Measurements from ENCODE around the gene PACC1. TPM values are rescaled to one million over a fixed set of nuclear protein-coding genes. Genes with fewer than 3 reads are reported as not detected.

Gene PACC1
- total and polyA plus RNA-seq, 10 donors: 6.5 to 12.8 (median 8.5) TPM

GRCh38 chr1:212388985-212389716 lies 25.5 kb downstream of the PACC1 start:
- peaks cover 0 to 27% (median 24%) of the 10 kb centered on the region in 8 donors for H3K9me3 ChIP-seq
- WGBS, 5 donors: 93 to 100% (median 95%) methylated on average over 1 of the region's 1 CpG
- no peak overlapping the region for H3K4me3 ChIP-seq
- DNase-seq: no peak
- no peak overlapping the region for H3K27ac ChIP-seq
- no peaks in the 10 kb centered on the region for H3K4me1 ChIP-seq
- intact Hi-C loops (cut with DNase I; ENCODE audit: low total_unique reads): no loop called here
- H3K36me3 ChIP-seq: peaks cover 0 to 62% (median 30%) of the 10 kb centered on the region in 6 donors
- TF ChIP-seq CTCF (IDR thresholded peaks at IDR 0.05 in 8 of 11, conservative IDR thresholded peaks at IDR 0.05 in 3 of 11) (no peak), POLR2AphosphoS5 (IDR thresholded peaks at IDR 0.05) (no peak), POLR2A (IDR thresholded peaks at IDR 0.05) (no peak)
- no peaks in the 10 kb centered on the region for H3K27me3 ChIP-seq (replicated peaks in 1 of 7)

GRCh38 chr1:212386029-212386428 lies 28.7 kb downstream of the PACC1 start:
- no peak overlapping the region for H3K4me3 ChIP-seq
- no peak for DNase-seq
- peaks cover 0 to 85% (median 42%) of the 10 kb centered on the region in 6 donors for H3K36me3 ChIP-seq
- H3K9me3 ChIP-seq: peaks cover 0 to 20% (median 18%) of the 10 kb centered on the region in 8 donors
- WGBS, 5 donors: 57 to 74% (median 67%) methylated on average over 1 of the region's 1 CpG
- intact Hi-C loops (cut with DNase I; ENCODE audit: low total_unique reads): no loop called here
- no peaks in the 10 kb centered on the region for H3K4me1 ChIP-seq
- no peaks in the 10 kb centered on the region for H3K27me3 ChIP-seq (replicated peaks in 1 of 7)
- H3K27ac ChIP-seq: no peak overlapping the region
- TF ChIP-seq POLR2AphosphoS5 (IDR thresholded peaks at IDR 0.05) (no peak), CTCF (IDR thresholded peaks at IDR 0.05 in 8 of 11, conservative IDR thresholded peaks at IDR 0.05 in 3 of 11) (no peak), POLR2A (IDR thresholded peaks at IDR 0.05) (no peak)

- Histone ChIP-seq H3K27ac (no peak overlapping the region), H3K4me1 (no peaks in the 10 kb centered on the region), H3K27me3 (replicated peaks in 1 of 7) (no peaks in the 10 kb centered on the region), H3K4me3 (no peak overlapping the region), H3K36me3 (peaks cover 0 to 98% (median 67%) of the 10 kb centered on the region in 6 donors), H3K9me3 (no peaks in the 10 kb centered on the region)
- no peak for TF ChIP-seq POLR2AphosphoS5 (IDR thresholded peaks at IDR 0.05)
- TF ChIP-seq CTCF (IDR thresholded peaks at IDR 0.05 in 8 of 11, conservative IDR thresholded peaks at IDR 0.05 in 3 of 11): no peak
- TF ChIP-seq POLR2A (IDR thresholded peaks at IDR 0.05): no peak
- 69 to 79% (median 76%) methylated on average over 4 of the region's 4 CpGs for WGBS, 5 donors
- no peak for DNase-seq
- intact Hi-C loops (cut with DNase I; ENCODE audit: low total_unique reads): no loop called here
These were observed 33.2 kb downstream of the PACC1 start for GRCh38 chr1:212381397-212382035.

GRCh38 chr1:212379366-212379765 lies 35.3 kb downstream of the PACC1 start:
- 89 to 100% (median 93%) methylated on average over 2 of the region's 2 CpGs for WGBS, 5 donors
- H3K27ac ChIP-seq: no peak overlapping the region
- no peak overlapping the region for H3K4me3 ChIP-seq
- intact Hi-C loops (cut with DNase I; ENCODE audit: low total_unique reads): no loop called here
- H3K27me3 ChIP-seq (replicated peaks in 1 of 7): no peaks in the 10 kb centered on the region
- no peak for DNase-seq
- TF ChIP-seq POLR2AphosphoS5 (IDR thresholded peaks at IDR 0.05) (no peak), CTCF (IDR thresholded peaks at IDR 0.05 in 8 of 11, conservative IDR thresholded peaks at IDR 0.05 in 3 of 11) (no peak), POLR2A (IDR thresholded peaks at IDR 0.05) (no peak)
- peaks cover 0 to 95% (median 47%) of the 10 kb centered on the region in 6 donors for H3K36me3 ChIP-seq
- no peaks in the 10 kb centered on the region for H3K4me1 ChIP-seq
- no peaks in the 10 kb centered on the region for H3K9me3 ChIP-seq
